GM19035 (cell line): ENCODE data around the gene DIPK1A.
"Not testable (repeated sequence)": the region's sequence is repeated elsewhere in the genome, so short reads cannot be mapped to it uniquely, and the experiment has no call there.

Source experiments
- ATAC-seq: cut with Tn5 transposase; IDR thresholded peaks from one replicate; pipeline ENCODE4 v1.9.1; 2021; ENCODE audit not compliant: unreplicated experiment

The DIPK1A gene

DNA sequence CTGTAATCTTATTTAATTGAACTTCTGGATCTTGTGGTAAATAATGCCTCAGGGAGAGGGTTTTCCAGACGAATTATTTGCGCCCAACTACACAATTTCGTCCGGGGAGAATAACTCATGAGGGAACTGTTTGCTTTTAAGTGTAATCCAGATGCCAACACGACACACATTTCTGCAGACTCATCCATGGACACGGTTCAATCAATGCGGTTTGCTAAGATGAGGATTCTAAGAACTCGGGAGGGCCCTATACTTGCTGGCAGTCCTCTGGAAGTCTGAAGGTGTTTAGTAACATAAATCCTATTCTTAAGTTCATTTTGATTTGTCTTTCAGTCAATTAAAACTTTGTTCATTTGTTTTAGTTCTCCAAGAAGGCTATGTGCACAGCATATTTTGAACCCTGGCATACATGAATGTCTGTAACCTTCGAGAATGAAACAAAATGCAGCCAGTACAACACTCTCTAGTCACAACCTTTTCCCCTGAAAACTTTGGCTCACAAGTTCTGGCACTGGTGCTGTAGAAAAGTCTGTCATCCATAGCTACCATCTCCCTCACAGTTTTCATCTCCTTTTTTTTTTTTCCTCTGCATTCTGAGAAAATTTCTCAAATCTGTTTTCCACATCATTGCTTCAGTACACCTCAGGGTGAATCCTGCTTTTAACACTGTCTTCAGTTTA, 38.8 kb downstream of the DIPK1A start:
- ATAC-seq, result no peak

DNA sequence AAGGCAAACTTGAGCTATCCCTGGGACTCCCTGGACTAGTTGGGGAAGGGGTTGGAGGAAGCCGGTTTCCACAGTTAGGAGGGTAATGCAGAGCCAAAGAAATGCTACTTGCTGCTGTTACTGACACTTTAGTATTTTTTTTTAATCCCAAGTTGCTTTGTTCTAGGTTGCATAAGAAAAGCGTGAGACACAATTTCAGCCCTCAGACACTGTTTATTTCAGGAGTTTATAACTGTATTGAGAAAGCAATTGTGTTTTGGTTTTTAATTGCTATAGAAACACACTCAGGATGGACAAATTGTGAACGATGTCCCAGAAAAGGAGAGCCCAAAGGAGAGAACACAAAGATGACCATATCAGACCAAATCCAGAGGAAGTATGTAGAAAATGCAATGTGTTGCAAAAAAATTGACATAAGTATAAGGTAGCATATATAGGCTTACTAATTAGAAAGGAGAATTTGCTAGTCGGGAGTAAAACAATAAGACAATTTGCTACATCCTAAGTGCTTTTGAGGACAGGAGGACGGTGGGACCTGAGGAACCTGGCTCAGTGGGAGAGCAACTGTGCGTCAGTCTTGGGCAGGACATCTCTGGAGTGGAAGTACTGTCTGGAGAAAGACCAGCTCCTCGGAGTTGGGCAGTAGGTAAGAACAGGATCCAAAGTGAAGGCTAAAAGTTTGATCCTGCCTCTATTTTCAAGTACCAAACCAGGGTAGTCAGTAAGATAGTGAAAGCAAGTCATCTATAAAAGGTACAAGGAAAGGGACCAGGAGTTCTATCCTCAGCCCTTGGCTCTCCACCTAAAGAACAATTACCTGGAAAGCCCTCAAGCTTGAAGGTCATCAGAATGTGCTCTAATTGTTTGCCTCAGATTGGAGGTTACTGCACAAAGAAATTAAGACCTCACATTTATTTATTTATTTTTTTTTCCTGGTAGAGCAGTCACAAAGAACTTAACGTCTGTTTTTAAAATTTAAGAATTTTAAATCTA, 39.9 kb downstream of the DIPK1A start:
- ATAC-seq, result no peak

- no peak for ATAC-seq
Measured at GRCh38 chr1:92916899-92917298, 44.4 kb downstream of the DIPK1A start.

DNA sequence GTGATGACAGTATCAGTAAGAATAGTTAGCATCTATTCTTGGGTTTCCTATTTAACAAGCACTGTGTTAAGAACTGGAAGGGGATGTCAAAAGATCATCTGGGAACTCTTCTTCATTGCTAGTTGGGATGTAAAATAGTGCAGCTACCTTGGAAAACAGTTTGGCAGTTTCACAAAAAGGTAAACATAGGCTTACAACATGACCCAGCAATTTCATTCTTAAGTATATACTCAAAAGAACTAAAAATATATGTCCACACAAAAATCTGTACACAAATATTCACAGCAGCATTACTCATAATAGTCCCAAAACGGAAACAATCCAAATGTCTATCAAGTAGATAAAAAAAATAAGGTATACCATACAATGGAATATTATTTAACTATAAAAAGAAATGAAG, 45.7 kb downstream of the DIPK1A start:
- ATAC-seq, result no peak

GRCh38 chr1:92913093-92913819, 48.0 kb downstream of the DIPK1A start:
- ATAC-seq, result no peak

GRCh38 chr1:92910081-92910480, 51.2 kb downstream of the DIPK1A start:
- ATAC-seq, result no peak

DNA sequence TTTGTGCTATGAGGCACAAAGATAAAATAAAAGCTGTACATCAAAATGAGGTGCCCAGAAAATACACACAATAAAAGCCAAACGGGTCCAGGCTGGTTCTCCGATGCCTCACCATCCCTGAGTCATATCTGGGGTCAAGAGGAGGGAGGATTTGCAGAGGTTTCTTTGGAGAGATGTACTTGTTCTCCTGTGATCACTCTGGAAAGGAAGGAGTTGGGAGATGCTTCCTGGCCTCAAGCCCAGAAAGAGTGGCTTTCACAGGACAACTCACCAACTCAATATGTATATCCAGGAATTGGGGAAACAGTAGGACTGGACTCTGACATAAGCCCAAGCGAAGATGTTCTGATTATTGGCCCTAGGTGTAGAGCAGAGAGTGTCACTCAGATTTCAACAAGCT, 51.9 kb downstream of the DIPK1A start:
- no peak for ATAC-seq

- ATAC-seq, result no peak
Measured at GRCh38 chr1:92907949-92908684, 53.1 kb downstream of the DIPK1A start.

DNA sequence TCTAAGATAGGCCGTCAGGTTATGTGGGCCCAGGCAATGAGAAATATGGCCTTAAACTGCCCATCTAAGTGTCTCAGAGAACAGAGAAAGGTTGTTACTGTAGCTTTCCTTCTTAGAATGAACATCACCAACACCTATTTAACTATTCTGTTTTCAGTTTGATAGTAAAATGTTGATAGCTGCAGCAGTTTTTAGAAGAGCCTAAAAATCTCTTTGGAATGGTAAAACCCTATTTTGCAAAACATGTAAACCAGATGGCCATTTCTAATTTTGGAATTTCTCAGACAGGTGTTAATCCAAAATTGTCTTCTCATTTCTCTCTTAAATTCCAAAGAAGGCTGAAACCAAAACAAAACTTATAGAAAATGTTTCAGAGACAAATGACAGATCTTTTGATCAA, 57.5 kb downstream of the DIPK1A start:
- no peak for ATAC-seq

DNA sequence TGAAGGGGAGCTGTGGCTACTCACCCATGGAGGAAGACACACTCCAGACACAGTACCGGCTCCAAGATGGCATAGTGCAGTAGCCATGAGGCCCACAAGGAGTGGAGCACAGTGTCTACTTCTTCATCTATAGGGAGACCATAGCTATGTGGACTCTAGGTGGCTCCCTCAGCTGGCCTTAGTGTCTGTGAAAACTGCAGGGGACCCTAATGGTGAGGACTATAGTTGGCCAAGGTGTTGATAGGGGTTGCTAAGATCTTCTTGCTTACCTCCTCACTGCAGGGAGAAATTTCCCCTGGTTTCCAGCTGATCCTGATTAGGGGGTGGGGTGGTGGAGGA, 58.9 kb downstream of the DIPK1A start:
- ATAC-seq, result no peak

GRCh38 chr1:92901699-92902405, 59.4 kb downstream of the DIPK1A start:
- ATAC-seq, result no peak

DNA sequence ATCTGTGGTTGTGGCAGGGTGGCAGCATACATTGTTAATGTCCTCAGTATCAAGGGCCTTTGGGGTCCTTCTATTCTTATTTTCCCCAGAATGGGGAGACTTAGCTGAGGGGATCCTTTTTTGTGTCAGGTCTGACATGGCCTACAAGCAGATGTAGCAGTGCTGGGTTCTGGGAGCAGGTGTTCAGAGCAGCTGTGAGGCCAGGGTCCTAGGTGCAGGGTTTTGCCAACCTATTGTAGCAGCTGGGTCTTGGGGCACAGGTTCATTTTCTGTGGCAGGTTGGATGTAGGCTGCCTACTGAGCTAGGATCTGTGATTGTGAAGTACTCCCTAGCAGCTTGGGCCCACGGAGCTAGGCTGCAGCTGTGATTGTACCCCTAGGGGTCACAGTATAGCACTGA, 60.1 kb downstream of the DIPK1A start:
- no peak for ATAC-seq

GRCh38 chr1:92900539-92900938, 60.7 kb downstream of the DIPK1A start:
- no peak for ATAC-seq

DNA sequence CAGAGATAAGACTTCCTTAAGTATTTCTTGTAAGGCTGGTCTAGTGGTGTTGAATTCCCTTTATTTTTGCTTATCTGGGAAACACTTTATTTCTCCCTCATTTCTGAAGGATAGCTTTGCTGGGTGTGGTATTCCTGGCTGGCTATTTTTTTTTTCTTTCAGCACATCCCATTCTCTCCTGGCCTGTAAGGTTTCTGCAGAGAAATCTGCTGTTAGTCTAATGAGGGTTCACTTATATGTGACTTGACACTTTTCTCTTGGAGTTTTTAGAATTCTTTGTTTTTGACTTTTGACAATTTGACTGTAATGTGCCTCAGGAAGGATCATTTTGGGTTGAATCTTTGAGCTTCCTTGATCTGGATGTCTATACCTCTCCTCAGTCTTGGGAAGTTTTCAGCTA, 61.5 kb downstream of the DIPK1A start:
- no peak for ATAC-seq

GRCh38 chr1:92898053-92898452, 63.2 kb downstream of the DIPK1A start:
- not testable (repeated sequence) for ATAC-seq

GRCh38 chr1:92887465-92887864, 73.8 kb downstream of the DIPK1A start:
- ATAC-seq, result no peak

DNA sequence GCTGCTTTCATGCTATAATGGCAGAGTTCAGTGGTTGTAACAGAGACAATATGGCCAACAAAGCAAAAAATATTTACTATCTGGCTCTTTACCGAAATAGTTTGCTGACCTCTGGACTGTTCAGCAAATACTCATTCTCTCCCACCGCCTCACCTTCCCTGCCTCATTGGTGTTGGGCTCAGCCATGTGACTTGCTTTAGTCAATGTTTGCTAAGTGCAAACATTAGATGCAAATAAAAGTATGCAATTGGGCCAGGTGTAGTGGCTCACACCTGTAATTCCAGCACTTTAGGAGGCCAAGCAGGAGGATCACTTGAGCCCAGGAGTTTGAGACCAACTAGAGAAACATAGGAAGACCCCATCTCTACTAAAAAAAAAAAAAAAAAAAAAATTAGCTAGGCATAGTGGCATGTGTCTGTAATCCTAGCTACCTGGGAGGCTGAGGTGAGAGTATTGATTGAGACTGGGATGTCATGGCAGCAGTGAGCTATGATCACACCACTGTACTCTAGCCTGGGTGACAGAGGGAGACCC, 74.3 kb downstream of the DIPK1A start:
- ATAC-seq, result no peak

GRCh38 chr1:92884195-92884594, 77.1 kb downstream of the DIPK1A start:
- ATAC-seq, result no peak

GRCh38 chr1:92883297-92883696, 78.0 kb downstream of the DIPK1A start:
- no peak for ATAC-seq

DNA sequence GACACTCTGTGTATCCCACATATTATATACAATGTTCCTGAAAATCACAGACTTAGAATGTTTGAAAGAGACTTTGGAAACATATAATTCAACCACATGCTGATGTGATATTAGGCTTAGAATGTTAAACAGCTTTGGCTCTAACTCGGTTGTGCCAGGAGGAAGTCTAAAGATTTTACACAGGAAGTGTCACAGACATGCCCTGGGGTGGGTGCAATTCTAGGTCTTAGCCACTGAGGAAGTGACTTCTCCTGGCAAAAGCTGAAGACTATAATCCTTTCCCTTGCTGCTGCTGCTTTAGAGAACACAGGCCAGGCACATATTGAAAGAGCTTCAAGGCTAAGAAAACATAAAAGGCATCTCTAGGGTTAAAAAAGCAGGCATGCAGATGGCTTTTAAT, 78.4 kb downstream of the DIPK1A start:
- no peak for ATAC-seq
